Activated naive CD4-positive, alpha-beta T cell treated with anti-CD3 and anti-CD28 coated beads, Interleukin-2, amount 50 U/mL, for 16 hours (primary cell): ENCODE results near the gene TEX54.
A peak's percentile ranks its signal among the peaks of the same experiment; 100 is the strongest.
"Not testable (repeated sequence)": the region's sequence is repeated elsewhere in the genome, so short reads cannot be mapped to it uniquely, and the experiment has no call there.

Experiments
- DNase-seq: peaks from one replicate; pipeline ENCODE4 v3.0.0-alpha.2; 2020

TEX54 gene

GRCh38 chr11:62830904-62831519, 1.6 kb downstream of the TEX54 start:
- DNase-seq: no peak

GRCh38 chr11:62828130-62828529, 4.5 kb downstream of the TEX54 start:
- not testable (repeated sequence) for DNase-seq

GRCh38 chr11:62823677-62824076, 9.0 kb downstream of the TEX54 start:
- DNase-seq: no peak

- no peak for DNase-seq
Measured at GRCh38 chr11:62817129-62817528, 15.5 kb downstream of the TEX54 start.

- no peak for DNase-seq
Measured at GRCh38 chr11:62816557-62816956, 16.1 kb downstream of the TEX54 start.

- DNase-seq: no peak
Measured at GRCh38 chr11:62811659-62812058, 21.0 kb downstream of the TEX54 start.

- no peak for DNase-seq
Measured at GRCh38 chr11:62810748-62811147, 21.9 kb downstream of the TEX54 start.

- no peak for DNase-seq
Measured at GRCh38 chr11:62806611-62807121, 26.0 kb downstream of the TEX54 start.

GRCh38 chr11:62805961-62806441, 26.6 kb downstream of the TEX54 start:
- DNase-seq: peak; percentile 42

GRCh38 chr11:62805076-62805892, 27.4 kb downstream of the TEX54 start, which contains the start of gene NXF1:
NXF1 (minus strand) TSS chr11:62805440; CDS start chr11:62805356, 84 bp downstream.
- peak; percentile 94 for DNase-seq

- DNase-seq: peak; percentile 31
Measured at GRCh38 chr11:62804310-62805075, 28.1 kb downstream of the TEX54 start.

- no peak for DNase-seq
Measured at GRCh38 chr11:62801071-62801470, 31.6 kb downstream of the TEX54 start.

- no peak for DNase-seq
Measured at GRCh38 chr11:62799486-62799885, 33.2 kb downstream of the TEX54 start.

GRCh38 chr11:62796281-62796680, 36.4 kb downstream of the TEX54 start:
- no peak for DNase-seq

- DNase-seq: no peak
Measured at GRCh38 chr11:62794201-62794775, 38.4 kb downstream of the TEX54 start.

- no peak for DNase-seq
Measured at GRCh38 chr11:62792202-62792575, 40.5 kb downstream of the TEX54 start.

- peak; percentile 94 for DNase-seq
Measured at GRCh38 chr11:62791501-62792201, 41.0 kb downstream of the TEX54 start, which contains the start of gene TMEM223. TMEM223 (minus strand) TSS chr11:62792006; CDS start chr11:62791994, 12 bp downstream.

GRCh38 chr11:62789576-62789975, 43.1 kb downstream of the TEX54 start:
- no peak for DNase-seq

- DNase-seq: no peak
Measured at GRCh38 chr11:62788991-62789390, 43.6 kb downstream of the TEX54 start.

GRCh38 chr11:62787005-62787759, 45.5 kb downstream of the TEX54 start, which contains the start of gene TMEM179B:
TMEM179B (plus strand) TSS chr11:62787402; CDS start chr11:62787432, 30 bp downstream.
- DNase-seq: peak; percentile 97
